ENCODE data around the gene ATP6V0E1.
"Not testable (repeated sequence)": the region's sequence is repeated elsewhere in the genome, so short reads cannot be mapped to it uniquely, and the experiment has no call there.

The ATP6V0E1 gene

DNA sequence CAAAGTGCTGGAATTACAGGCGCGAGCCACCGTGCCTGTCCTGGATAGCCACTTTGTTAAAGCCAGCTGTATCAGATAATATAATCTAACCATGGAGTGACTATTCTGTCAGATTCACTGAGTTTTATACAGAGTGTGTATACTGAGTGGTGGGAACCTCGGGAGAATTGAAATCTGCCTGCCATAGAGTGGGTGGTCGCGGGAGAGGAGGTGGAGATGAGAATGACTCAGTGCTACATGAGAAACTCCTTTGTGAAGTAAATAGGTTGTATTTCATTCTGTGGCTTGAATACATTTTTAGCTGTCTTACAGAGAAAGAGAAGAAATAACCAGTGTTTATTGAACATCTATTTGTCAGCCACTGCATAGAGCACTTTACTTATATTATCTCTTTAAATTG lies 26.4 kb downstream of the ATP6V0E1 start:
- DNase-seq, result no peak

DNA sequence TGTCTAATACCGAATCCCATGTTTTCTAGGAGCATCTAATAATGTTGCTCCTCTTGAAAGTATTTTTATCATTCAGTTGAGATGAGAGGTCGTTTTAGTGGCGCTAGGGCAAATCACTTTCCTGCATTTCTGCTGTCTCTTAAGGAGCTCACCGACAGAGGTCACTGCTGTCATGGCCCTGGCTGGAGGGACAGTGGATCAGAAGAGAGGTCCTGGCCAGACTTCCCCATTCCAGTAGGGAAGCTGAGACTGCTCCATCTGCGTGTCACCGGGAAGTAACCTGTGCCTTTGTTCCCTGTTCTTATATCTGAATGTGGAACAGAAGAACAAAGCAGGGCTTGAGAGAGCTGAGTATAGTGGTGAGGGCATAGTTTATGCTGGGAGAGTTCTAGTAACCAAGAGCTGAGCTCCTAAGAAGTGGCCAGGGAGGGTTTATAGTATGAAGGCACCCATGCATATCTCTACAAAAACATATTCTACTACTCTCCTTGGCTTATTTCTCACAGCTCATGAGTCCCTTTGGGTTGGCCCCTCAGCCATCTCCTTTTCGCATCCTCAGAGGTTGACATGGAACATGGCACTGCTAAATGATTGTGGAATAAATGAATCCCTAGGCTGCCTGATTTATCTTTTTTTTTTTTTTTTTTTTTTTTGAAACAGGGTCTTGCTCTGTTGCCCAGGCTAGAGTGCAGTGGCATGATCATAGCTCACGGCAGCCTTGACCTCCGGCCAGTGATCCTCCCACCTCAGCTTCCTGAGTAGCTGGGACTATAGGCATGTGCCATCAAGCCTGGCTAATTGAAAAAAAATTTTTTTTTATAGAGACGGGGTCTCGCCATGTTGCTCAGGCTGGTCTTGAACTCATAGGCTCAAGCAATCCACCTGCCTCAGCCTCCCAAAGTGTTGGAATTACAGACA lies 27.2 kb downstream of the ATP6V0E1 start:
- DNase-seq, result no peak

DNA sequence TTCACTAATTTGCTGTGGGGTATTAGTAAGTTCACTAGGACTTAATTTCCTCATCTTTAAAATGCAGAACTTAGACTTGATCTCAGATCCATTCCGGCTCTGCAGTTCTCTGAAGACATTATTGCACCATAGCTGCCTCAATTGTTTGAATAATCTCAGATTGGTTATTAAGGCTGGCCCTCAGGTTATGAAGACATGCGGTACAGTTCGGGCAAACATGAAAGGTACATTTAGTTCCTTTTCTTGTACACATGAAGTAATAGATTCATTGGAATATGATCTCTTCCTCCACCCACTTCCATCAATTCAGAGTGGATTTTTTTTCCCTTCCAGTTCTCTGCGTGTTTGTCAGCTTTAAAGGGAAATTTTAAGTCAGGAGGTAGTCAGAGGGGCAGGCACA lies 28.0 kb downstream of the ATP6V0E1 start:
- DNase-seq, result no peak

DNA sequence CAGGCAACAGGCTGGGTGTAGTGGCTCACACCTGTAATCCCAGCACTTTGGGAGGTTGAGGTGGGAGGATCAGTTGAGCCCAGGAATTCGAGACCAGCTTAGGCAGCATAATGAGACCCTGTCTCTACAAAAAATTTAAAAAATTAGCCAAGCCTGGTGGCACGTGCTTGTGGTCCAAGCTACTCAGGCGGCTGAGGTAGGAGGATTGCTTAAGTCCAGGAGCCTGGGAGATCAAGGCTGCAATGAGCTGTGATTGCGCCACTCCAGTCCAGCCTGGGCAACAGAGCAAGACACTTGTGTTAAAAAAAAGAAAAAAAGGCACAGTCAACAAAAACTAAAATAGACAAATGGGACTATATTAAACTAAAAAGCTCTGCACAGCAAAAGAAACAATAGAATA lies 29.3 kb downstream of the ATP6V0E1 start:
- no peak for DNase-seq

DNA sequence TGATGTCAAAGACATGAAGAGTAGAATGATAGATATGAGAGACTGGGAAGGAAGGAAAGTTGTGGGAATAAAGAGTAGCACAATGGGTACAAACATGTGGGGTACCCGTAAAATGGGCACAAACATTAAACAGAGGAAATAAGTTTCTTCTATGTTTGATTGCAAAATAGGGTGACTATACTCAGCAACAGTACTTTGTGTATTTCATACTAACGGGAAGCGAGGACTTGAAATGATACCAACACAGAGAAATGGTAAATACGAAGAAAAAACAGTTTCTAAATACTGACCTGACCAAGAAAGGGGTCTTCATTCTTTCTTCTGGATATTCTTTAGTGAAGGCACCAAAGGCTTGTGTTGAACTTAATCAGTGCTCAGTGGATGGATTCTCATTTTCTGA lies 31.1 kb downstream of the ATP6V0E1 start:
- no peak for DNase-seq

DNA sequence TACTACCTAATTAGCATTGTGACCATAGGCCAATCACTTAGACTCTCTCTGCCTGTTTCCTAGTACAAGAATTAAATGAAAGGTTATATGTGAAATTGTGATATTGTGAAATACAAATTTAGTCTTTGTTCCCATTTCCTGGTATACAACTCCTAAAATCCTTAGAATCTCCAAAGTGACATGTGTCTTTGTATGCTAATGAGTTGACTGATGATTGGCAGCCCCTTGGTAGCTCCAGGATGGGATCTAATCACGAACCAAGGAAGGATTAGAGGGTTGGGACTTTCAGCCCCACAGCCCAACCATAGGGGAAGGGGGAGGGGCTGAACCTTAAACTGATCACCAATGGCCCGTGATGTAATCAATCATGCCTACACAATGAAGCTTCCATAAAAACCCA lies 31.6 kb downstream of the ATP6V0E1 start:
- DNase-seq, result no peak

DNA sequence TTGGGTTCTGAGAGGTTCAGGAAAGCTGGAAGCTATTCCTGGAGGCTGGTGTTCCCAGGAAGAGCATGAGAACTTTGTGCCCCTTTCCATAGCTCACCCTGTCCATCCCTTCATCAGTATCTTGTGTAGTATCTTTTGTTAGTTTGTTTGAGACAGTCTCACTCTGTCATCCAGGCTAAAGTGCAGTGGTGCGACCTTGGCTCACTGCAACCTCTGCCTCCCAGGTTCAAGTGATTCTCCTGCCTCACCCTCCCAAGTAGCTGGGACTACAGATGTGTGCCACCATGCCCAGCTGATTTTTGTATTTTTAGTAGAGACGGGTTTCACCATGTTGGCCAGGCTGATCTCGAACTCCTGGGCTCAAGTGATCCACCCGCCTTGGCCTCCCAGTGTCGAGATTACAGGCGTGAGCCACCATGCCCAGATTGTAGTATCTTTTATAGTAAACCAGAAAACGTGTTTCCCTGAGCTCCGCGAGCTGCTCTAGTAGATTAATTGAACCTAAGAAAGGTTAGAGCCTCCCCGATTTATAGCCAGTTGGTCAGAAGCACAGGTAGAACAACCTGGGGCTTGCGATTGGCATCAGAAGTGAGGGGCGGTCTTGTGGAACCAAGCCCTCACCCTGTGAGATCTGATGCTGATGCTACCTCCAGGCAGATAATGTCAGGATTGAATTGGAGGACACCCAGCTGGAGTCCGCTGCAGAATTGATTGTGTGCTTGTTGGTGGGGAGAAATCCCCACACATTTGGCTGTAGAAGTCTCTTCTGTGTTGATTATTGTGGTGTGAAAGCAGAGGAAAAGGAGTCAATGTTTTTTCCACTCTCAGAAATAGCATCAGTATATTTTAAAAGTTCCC lies 32.3 kb downstream of the ATP6V0E1 start:
- no peak for DNase-seq

DNA sequence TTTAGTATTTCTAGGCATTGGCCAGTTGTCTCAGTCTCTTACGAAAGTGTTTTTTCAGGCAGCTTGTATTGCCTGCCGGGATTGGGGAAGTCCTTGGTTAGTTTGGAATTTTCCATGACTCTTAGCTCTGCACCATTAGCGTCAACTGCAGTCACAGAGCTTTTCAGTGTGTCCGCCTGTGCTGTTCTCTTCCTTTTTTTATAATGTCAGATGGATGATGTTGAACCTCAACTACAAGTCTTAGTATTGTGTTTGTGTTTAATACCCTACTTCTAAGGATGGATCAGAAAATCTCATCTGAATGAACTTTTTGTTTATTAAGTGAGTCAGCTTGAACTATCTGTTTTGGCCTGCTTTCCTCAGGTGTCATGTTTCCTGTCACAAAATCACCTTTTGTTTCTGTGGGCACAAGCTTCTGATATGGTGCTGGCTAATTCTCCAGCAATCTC lies 33.1 kb downstream of the ATP6V0E1 start:
- peak; percentile 61 for DNase-seq

DNA sequence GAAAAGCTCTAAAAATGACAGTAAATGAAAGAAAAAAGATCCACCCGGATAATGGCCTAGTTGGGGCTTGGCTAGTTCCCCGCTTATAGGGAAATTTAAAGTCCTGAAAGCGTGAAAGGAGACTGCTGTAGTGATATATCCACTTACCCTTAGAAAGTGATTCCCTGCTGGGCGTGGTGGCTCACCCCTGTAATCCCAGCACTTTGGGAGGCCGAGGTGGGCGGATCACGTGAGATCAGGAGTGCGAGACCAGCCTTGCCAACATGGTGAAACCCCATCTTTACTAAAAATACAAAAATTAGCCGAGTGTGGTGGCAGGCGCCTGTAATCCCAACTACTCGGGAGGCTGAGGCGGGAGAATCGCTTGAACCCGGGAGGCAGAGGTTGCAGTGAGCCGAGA lies 33.5 kb downstream of the ATP6V0E1 start:
- not testable (repeated sequence) for DNase-seq

DNA sequence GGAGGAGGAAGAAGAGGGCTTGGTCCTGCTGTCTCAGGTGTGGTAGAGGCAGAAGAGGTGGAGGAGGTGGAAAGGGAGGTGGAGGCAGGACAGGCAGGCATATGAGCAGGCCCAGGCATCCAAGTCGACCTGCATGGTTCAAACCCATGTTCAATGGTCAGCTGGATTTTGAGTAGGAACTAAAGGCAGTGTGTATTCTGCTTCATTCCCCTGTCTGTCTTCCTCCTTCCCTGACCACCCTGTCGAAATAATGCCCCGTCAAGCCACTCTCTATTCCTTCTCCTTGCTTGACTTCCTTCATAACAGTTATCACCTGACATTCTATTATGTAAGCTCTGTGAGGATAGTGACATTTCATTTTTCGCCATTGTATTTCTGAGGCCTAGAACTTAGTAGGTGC lies 34.8 kb downstream of the ATP6V0E1 start:
- no peak for DNase-seq

DNA sequence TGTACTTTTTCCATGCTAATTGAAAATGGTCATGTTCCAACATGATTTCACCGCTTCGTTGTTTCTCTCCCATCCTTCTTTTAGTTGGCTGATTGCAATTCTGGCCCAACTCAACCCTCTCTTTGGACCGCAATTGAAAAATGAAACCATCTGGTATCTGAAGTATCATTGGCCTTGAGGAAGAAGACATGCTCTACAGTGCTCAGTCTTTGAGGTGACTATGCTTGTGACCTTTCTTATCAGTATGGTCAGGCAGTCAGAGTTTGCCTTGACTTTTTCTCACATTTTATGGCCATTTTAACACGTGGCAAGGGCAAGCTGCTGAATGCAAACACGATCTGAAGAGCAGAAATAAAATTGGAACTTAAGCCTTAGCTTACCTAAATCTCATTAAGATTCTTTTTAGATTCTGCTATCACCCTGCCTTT lies 36.6 kb downstream of the ATP6V0E1 start:
- DNase-seq, result no peak

DNA sequence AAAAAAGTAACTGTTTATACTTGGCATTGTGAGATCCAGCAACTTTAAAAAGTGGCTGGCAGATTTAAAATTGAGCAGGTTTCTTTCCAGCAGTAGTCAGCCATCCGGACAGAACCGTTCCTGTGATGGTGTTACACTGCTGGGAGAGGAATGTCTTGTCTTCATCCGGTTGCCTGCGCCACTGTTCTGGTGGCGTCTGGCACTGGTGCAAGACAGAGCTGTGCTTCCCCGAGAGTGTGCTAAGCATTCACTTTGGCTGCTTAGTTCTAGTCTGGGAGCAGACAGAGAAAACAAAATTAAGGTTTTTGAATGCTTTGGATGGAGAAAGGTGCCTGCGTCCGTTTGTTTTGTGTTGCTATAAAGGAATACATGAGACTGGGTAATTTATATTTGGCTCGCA lies 37.1 kb downstream of the ATP6V0E1 start:
- DNase-seq, result no peak

DNA sequence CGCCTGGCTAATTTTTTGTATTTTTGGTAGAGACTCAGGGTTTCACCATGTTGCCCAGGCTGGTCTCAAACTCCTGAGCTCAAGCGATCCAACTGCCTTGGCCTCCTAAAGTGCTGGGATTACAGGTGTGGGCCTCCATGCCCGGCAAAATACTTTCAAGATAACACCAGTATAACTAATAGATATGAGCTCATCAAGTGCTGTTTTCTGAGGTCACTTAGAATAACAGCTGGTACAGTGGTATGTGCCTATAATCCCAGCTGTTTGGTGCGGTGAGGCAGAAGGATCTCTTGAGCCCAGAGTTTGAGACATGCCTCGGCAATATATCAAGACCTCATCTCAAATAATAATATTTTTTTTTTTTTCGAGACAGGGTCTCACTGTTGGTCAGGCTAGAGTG lies 42.1 kb downstream of the ATP6V0E1 start:
- no peak for DNase-seq

DNA sequence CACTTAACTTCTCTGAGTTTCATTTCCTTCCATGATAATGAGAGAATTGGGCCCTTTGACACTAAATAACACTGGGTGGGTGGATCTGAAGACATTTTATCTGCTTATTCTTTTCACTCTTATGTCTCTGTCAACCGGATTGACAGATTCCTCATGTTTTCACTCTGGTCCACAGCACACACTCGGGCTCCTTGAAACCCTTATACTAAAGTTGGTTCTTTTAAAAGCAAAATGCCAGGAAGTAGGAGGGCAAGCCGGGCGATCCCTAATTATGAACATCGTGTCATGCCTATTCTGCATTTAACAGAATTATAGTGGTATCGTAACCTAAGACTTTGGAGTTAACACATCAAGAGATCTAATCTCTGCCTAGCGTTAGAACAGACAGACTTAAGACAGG lies 44.3 kb downstream of the ATP6V0E1 start:
- DNase-seq, result no peak

DNA sequence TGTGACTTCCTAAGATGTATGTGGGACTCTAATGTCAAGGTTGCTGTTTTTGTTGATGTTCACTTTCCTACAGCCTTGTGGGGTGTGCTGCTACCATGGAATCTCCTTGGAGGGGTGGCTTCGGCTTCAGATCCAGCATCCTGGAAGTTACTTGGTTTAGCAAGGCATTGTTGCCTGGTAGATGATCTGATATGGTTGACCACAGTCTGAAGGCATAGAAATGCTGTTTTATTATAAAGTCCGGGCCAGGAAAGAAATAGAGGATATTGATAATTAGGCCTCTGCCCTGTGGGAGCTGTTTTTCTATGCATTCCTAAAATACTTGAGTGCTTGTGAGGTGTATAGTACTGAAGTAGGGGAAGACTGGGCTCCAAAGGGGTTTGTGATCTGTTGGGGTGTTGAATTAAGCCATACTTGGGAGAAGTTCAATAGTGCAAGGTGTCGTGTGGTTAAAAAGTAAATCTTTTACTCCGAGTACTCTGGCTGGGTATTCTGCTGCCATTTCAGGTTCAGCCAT lies 45.3 kb downstream of the ATP6V0E1 start:
- DNase-seq, result no peak

DNA sequence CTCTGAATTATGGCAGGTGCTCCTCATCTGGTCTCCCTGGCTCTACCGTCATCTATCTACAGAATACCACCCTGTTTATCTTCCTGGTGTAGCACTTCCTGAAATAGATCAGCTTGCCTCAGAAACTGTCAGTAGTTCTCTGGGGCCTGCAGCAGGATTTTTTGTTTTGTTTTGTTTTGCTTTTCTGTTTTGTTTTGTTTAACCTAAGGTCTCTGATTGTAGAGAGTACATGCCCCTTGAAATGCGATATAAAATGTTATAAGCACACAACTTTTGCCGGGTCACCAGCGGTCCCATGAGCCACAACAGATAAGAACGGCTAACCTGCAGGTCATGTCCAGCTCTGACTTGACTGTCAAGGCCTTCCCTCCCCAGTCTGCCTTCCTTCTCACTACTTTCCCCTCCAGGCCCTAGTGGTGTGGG lies 45.9 kb downstream of the ATP6V0E1 start:
- no peak for DNase-seq

DNA sequence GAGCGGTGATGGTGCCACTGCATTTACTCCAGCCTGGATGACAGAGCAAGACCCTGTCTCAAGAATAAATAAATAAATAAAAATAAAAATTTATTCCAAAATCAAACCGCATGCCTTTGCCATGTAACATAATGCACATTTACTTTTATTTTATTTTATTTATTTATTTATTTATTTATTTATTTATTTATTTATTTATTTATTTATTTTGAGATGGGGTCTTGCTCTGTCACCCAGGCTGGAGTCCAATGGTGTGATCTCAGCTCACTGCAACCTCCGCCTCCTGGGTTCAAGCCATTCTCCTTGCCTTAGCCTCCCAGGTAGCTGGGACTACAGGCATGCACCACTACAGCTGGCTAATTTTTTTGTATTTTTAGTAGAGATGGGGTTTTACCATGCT lies 48.5 kb downstream of the ATP6V0E1 start:
- not testable (repeated sequence) for DNase-seq

DNA sequence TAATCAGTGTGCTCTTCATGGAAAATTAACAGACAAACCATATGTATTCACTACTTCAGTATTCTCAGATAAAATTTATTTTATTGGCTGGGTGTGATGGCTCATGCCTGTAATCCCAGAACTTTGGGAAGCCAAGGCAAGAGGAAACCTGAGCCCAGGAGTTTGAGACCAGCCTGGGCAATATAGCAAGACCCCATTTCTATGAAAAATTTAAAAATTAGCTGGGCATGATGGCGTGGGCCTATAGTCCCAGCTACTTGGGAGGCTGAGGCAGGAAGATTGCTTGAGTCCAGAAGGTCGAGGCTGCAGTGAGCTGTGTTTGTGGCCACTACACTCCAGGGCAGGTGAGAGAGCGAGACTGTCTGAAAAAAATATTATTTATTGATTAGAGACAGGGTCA lies 49.2 kb downstream of the ATP6V0E1 start:
- DNase-seq, result no peak

DNA sequence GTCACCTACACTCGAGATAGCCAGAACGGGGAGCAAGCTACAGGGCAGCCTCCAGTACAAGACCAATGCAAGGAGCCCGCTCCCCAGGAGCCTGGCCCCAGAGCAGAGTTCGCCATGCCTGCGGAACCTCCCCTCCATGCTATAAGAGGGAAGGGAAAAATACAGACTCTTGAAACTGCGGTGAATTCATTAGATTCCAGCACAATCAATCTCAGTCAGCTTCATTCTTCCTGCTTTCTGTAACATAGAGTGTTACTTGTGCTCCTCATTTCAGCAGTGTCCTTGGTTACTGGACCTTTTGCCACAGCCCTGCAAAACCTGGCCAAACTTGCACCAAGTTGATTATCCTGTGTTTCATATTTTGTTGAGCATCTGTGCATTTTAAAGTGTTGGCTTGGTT lies 50.4 kb downstream of the ATP6V0E1 start:
- DNase-seq, result no peak

DNA sequence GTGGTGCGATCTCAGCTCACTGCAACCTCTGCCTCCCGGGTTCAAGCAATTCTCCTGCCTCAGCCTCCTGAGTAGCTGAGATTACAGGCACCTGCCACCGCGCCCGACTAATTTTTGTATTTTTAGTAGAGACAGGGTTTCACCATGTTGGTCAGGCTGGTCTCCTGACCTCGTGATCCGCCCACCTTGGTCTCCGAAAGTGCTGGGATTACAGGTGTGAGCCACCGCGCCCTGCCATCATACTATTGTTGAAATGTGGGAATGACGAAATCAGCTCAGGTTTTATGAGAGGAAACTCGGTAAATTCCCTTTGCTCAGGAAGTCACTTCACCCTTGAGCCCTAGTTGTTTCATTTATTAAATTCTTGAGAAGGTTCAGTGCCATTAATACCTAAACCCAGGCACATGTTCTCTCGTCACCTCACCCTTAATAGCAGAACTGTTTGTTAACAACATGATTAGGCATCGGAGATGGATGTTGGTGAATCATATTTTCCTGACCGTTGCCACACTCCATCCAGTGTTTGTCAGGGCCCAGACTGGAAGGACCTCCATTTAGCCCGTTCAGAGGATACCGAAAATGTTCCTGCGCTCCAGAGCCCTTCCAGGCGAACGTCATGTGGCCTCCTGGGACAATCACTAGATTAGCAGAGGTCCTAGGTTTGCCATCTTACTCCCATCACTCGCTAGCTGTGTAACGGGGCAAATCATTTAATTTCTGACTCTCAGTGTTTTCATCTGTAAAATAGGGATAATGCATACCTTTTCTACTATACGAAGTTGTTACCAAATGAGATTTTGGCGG lies 52.5 kb downstream of the ATP6V0E1 start:
- DNase-seq, result no peak

DNA sequence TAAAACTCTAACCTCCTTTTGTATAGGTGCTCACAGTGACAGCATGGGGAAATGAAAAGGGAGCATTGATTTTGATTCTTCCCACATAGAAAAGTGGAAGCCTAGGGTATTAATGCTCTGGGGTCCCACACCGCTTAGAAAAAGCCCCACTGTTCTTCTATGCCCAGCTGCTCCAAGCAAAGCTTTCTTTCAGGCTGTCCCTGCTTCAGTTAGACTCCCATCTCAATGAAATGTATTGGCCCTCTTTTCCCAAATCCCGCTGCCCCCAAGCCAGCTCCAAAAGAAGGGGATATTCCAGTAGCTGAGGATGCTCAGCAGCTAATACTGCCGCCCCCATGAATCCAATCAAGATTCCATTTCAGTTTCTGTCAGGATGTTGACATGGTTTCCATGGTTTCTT lies 55.6 kb downstream of the ATP6V0E1 start:
- no peak for DNase-seq

DNA sequence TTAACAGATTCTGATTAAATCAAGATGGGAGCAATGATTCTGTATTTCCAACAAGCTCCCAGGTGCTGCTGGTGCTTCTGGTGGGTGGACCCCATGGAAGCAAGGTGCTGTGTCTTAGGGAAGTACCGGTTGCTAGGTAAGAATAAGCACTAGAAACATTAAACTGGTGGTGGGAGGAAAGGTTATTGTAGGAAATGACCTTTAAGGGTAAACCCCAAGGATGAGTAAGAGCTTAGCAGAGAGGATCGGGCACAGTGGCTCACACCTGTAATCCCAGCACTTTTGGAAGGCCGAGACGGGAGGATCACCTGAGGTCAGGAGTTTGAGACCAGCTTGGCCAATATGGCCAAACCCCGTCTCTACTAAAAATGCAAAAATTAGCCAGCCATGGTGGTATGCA lies 56.4 kb downstream of the ATP6V0E1 start:
- no peak for DNase-seq

All from amniotic stem cell (primary cell).